HepG2 (cell line): ENCODE results near the gene B3GNT7. TPM values are rescaled to one million over a fixed set of nuclear protein-coding genes. Genes with fewer than 3 reads are reported as not detected.

ENCODE experiments used
- ELF1 ChIP-seq: sonication (generic); formaldehyde crosslinking; IDR thresholded peaks from 2 replicates; pipeline ENCODE4 v1.4.0; 2020; ENCODE audit warnings: missing genetic modification reagents
- ELF3 ChIP-seq: IDR thresholded peaks from 2 replicates; pipeline ENCODE4 v1.6.1; 2016; ENCODE audit warnings: missing genetic modification reagents, missing compliant biosample characterization
- HHEX ChIP-seq: IDR thresholded peaks from 2 replicates; pipeline ENCODE4 v1.6.1; 2016; ENCODE audit warnings: control low read depth
- REPIN1 ChIP-seq: sonication (generic); formaldehyde crosslinking; IDR thresholded peaks from 2 replicates; pipeline ENCODE4 v1.8.0; 2022; ENCODE audit warnings: missing genetic modification reagents, low read depth, mild to moderate bottlenecking, borderline replicate concordance
- ZFX ChIP-seq: sonication (generic); formaldehyde crosslinking; IDR thresholded peaks from 2 replicates; pipeline ENCODE4 v1.4.0; 2020; ENCODE audit warnings: mild to moderate bottlenecking, low read depth, missing genetic modification reagents, moderate library complexity
- ZNF280B ChIP-seq: sonication (generic); formaldehyde crosslinking; IDR thresholded peaks from 2 replicates; pipeline ENCODE4 v1.5.0; 2020; ENCODE audit warnings: missing genetic modification reagents, mild to moderate bottlenecking, borderline replicate concordance
- ZNF3 ChIP-seq: IDR thresholded peaks from 2 replicates; pipeline ENCODE4 v1.7.0; 2017; ENCODE audit warnings: inconsistent platforms
- ZNF414 ChIP-seq: sonication (generic); formaldehyde crosslinking; IDR thresholded peaks from 2 replicates; pipeline ENCODE4 v1.5.0; 2020; ENCODE audit warnings: missing genetic modification reagents
- polyA plus RNA-seq, 8 experiments: library from polyadenylated mRNA; depleted of rRNA in 3 of 8; stranded (reverse) in 7 of 8; unstranded in 1 of 8; fragments of >200 nt; fragmentation: Illumina TruSeq in 4 of 8; extraction: Trizol in 4 of 8; gene quantifications; 2 replicates each; pipeline versions ENCODE4 v1.2.1 to v1.2.3, GENCODE V29; 2011 to 2016; ENCODE audit warnings: low read depth in 4 of 8, missing spikeins in 1 of 8, mixed read lengths in 1 of 8; ENCODE audit not compliant: insufficient read depth in 1 of 8
- total RNA-seq, 5 experiments: library from RNA; depleted of rRNA; stranded (reverse); fragments of >200 nt; fragmentation: Illumina TruSeq; extraction: Trizol; gene quantifications; 2 replicates each; pipeline ENCODE4 v1.2.3, GENCODE V29; 2016; ENCODE audit warnings: low read depth in 1 of 5
- TF ChIP-seq, protein P1 (sequence below): sonication (generic); formaldehyde crosslinking; IDR thresholded peaks from 2 replicates; pipeline ENCODE4 v1.4.0; 2020; ENCODE audit warnings: low read depth, missing genetic modification reagents
- TF ChIP-seq, protein P2 (sequence below): sonication (generic); formaldehyde crosslinking; IDR thresholded peaks from 2 replicates; pipeline ENCODE4 v1.4.0; 2020; ENCODE audit warnings: missing genetic modification reagents, mild to moderate bottlenecking, borderline replicate concordance

Gene B3GNT7
- total and polyA plus RNA-seq, 2 of the 13 experiments (the other 11 are each of a cell fraction or from before 2014, with no cell fraction given): 0.04 to 0.24 TPM

DNA sequence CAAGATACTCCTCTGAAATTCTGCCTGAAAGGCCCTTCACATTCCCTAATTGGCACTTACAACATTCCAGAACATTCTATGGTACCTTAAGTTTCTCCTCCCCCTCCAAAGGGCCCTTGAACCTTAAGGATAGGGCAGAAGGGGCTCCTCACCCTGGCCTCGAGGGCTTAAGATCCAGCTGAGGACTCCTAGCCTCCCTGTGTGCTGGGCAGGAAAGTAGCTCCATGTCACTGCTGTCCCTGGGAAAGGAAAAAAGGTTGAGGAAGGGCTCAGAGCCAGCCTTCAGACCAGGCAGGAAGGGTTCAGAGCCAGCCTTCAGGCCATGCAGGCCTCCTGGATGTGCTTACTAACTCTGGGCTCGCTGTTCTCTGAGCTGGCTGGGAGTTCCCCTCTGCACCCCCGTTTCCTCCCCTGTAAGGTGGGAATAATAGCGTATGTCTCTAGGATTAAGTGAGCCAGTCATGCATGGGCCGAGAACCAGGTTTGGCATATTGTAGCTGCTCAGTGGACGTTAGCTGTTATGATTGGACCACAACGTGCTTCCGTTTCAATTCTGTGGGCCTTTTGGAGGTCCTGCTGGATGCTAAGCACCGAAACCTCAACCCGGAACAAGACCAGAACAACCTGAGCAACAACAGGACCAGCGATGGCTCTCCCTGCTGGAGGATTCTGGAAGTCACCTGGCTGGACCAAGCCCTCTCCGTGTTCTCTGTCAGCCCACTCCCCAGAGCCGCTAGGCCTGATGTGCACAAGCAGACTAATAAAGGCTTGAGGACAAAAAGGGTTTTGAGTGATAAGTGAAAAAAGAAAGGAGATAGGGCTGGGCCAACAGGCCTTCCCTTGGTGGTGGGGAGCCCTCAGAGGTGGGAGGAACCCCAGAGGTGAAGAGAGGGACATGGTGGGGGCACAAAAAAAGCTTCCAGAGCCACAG, 1.0 kb upstream of the B3GNT7 start (continued):
- TF ChIP-seq, protein P1, sequence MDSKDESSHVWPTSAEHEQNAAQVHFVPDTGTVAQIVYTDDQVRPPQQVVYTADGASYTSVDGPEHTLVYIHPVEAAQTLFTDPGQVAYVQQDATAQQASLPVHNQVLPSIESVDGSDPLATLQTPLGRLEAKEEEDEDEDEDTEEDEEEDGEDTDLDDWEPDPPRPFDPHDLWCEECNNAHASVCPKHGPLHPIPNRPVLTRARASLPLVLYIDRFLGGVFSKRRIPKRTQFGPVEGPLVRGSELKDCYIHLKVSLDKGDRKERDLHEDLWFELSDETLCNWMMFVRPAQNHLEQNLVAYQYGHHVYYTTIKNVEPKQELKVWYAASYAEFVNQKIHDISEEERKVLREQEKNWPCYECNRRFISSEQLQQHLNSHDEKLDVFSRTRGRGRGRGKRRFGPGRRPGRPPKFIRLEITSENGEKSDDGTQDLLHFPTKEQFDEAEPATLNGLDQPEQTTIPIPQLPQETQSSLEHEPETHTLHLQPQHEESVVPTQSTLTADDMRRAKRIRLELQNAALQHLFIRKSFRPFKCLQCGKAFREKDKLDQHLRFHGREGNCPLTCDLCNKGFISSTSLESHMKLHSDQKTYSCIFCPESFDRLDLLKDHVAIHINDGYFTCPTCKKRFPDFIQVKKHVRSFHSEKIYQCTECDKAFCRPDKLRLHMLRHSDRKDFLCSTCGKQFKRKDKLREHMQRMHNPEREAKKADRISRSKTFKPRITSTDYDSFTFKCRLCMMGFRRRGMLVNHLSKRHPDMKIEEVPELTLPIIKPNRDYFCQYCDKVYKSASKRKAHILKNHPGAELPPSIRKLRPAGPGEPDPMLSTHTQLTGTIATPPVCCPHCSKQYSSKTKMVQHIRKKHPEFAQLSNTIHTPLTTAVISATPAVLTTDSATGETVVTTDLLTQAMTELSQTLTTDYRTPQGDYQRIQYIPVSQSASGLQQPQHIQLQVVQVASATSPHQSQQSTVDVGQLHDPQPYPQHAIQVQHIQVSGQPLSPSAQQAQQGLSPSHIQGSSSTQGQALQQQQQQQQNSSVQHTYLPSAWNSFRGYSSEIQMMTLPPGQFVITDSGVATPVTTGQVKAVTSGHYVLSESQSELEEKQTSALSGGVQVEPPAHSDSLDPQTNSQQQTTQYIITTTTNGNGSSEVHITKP (CRISPR knock-in tag): no peak
- 0 out of 2 replicates have a peak, but pooled peaks have one; percentile 27 for TF ChIP-seq REPIN1 (CRISPR knock-in tag)
- TF ChIP-seq, protein P2, sequence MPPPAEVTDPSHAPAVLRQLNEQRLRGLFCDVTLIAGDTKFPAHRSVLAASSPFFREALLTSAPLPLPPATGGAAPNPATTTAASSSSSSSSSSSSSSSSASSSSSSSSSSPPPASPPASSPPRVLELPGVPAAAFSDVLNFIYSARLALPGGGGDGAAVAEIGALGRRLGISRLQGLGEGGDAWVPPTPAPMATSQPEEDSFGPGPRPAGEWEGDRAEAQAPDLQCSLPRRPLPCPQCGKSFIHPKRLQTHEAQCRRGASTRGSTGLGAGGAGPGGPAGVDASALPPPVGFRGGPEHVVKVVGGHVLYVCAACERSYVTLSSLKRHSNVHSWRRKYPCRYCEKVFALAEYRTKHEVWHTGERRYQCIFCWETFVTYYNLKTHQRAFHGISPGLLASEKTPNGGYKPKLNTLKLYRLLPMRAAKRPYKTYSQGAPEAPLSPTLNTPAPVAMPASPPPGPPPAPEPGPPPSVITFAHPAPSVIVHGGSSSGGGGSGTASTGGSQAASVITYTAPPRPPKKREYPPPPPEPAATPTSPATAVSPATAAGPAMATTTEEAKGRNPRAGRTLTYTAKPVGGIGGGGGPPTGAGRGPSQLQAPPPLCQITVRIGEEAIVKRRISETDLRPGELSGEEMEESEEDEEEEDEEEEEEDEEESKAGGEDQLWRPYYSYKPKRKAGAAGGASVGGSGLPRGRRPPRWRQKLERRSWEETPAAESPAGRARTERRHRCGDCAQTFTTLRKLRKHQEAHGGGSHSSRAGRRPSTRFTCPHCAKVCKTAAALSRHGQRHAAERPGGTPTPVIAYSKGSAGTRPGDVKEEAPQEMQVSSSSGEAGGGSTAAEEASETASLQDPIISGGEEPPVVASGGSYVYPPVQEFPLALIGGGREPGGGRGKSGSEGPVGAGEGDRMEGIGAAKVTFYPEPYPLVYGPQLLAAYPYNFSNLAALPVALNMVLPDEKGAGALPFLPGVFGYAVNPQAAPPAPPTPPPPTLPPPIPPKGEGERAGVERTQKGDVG (CRISPR knock-in tag): no peak
- TF ChIP-seq ZNF414 (CRISPR knock-in tag): 0 out of 2 replicates have a peak, but pooled peaks have one; percentile 39
- TF ChIP-seq ZFX: 0 out of 2 replicates have a peak, but pooled peaks have one; percentile 15
- no peak for TF ChIP-seq ZNF3 (CRISPR knock-in tag)
- peak; percentile 42; the same call in 1 of the 2 replicates for TF ChIP-seq ELF1 (CRISPR knock-in tag)
- 0 out of 2 replicates have a peak, but pooled peaks have one; percentile 16 for TF ChIP-seq ZNF280B
- no peak for TF ChIP-seq HHEX (CRISPR knock-in tag)
- peak; percentile 59 for TF ChIP-seq ELF3 (CRISPR knock-in tag)
